ENCODE measurements around the gene GALNT17.
A peak's percentile ranks its signal among the peaks of the same experiment; 100 is the strongest.

GALNT17 gene

GRCh38 chr7:71404726-71405345, 272.9 kb downstream of the GALNT17 start:
- no peak for DNase-seq

- DNase-seq = no peak
Observed at GRCh38 chr7:71408271-71408670, 276.3 kb downstream of the GALNT17 start.

GRCh38 chr7:71409550-71410157, 277.7 kb downstream of the GALNT17 start:
- no peak for DNase-seq

GRCh38 chr7:71411475-71411874, 279.5 kb downstream of the GALNT17 start:
- DNase-seq = no peak

- peak; percentile 1 for DNase-seq
Observed at GRCh38 chr7:71414490-71414889, 282.5 kb downstream of the GALNT17 start.

- DNase-seq = no peak
Observed at GRCh38 chr7:71419546-71420337, 287.8 kb downstream of the GALNT17 start.

GRCh38 chr7:71422104-71422503, 290.2 kb downstream of the GALNT17 start:
- no peak for DNase-seq

- no peak for DNase-seq
Observed at GRCh38 chr7:71424166-71425035, 292.5 kb downstream of the GALNT17 start.

GRCh38 chr7:71429083-71429482, 297.1 kb downstream of the GALNT17 start:
- no peak for DNase-seq

- no peak for DNase-seq
Observed at GRCh38 chr7:71430246-71430645, 298.3 kb downstream of the GALNT17 start.

- DNase-seq = no peak
Observed at GRCh38 chr7:71439321-71439720, 307.4 kb downstream of the GALNT17 start.

- no peak for DNase-seq
Observed at GRCh38 chr7:71442492-71443190, 310.7 kb downstream of the GALNT17 start.

- DNase-seq = no peak
Observed at GRCh38 chr7:71443191-71443530, 311.2 kb downstream of the GALNT17 start.

GRCh38 chr7:71444130-71444529, 312.2 kb downstream of the GALNT17 start:
- no peak for DNase-seq

- DNase-seq = no peak
Observed at GRCh38 chr7:71453630-71454029, 321.7 kb downstream of the GALNT17 start.

- DNase-seq = no peak
Observed at GRCh38 chr7:71454981-71455380, 323.0 kb downstream of the GALNT17 start.

GRCh38 chr7:71457021-71457420, 325.1 kb downstream of the GALNT17 start:
- DNase-seq = no peak

- DNase-seq = no peak
Observed at GRCh38 chr7:71457846-71458590, 326.1 kb downstream of the GALNT17 start.

- no peak for DNase-seq
Observed at GRCh38 chr7:71459132-71459531, 327.2 kb downstream of the GALNT17 start.

GRCh38 chr7:71461572-71461971, 329.6 kb downstream of the GALNT17 start:
- no peak for DNase-seq

GRCh38 chr7:71465741-71466189, 333.8 kb downstream of the GALNT17 start:
- DNase-seq = no peak
